ENCODE measurements around the gene SLC29A4.
"Not testable (repeated sequence)": the region's sequence is repeated elsewhere in the genome, so short reads cannot be mapped to it uniquely, and the experiment has no call there.

The SLC29A4 gene

DNA sequence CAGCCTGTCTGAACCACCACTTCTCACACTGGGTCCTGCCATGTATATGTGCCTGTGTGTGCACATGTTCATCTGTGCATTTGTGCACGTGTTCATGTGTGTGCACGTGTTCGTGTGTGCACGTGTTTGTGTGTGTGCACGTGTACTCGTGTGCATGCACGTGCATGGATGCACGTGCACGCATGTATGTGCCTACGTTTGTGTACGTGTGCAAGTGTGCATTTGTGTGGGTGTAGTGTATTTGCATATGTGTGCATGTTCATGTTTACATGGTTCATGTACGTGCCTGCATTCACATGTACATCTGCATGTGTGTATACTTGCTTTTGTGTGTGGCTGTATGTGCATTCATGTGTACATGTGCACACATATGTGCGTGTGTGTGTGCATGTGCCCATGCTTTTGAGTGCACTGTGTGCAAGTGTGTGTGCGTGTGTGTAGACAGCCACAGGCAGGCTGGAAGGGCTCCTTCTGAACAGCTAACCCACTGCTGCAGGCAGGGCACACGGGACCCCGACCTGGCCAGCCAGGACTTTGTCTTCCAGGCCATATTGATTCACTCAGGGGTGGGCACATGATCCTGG is 28.2 kb downstream of the SLC29A4 start:
- Histone ChIP-seq H2AFZ (ENCODE audit: low read depth, low read length) (no peak overlapping the region), H4K20me1 (ENCODE audit: insufficient read depth, low read length) (no peaks in the 10 kb centered on the region), H3K27me3 (ENCODE audit: low read depth, low read length) (no peaks in the 10 kb centered on the region), H3K9me3 (ENCODE audit: insufficient read depth, low read length) (no peaks in the 10 kb centered on the region), H3K4me3 (ENCODE audit: low read length) (no peak overlapping the region), H3K79me2 (ENCODE audit: low read length) (no peaks in the 10 kb centered on the region), H3K27ac (ENCODE audit: low read length) (no peak overlapping the region), H3K9ac (ENCODE audit: low read length) (no peak overlapping the region), H3K4me2 (ENCODE audit: low read length) (no peak overlapping the region), H3K4me1 (ENCODE audit: low read length) (no peaks in the 10 kb centered on the region), H3K36me3 (replicated peaks; ENCODE audit: low read depth, low read length) (peaks cover 3% of the 10 kb centered on the region)
- TF ChIP-seq, protein P1, sequence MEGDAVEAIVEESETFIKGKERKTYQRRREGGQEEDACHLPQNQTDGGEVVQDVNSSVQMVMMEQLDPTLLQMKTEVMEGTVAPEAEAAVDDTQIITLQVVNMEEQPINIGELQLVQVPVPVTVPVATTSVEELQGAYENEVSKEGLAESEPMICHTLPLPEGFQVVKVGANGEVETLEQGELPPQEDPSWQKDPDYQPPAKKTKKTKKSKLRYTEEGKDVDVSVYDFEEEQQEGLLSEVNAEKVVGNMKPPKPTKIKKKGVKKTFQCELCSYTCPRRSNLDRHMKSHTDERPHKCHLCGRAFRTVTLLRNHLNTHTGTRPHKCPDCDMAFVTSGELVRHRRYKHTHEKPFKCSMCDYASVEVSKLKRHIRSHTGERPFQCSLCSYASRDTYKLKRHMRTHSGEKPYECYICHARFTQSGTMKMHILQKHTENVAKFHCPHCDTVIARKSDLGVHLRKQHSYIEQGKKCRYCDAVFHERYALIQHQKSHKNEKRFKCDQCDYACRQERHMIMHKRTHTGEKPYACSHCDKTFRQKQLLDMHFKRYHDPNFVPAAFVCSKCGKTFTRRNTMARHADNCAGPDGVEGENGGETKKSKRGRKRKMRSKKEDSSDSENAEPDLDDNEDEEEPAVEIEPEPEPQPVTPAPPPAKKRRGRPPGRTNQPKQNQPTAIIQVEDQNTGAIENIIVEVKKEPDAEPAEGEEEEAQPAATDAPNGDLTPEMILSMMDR (IDR thresholded peaks at IDR 0.05; ENCODE audit: low read depth, low read length), result no peak
- TF ChIP-seq EZH2phosphoT487 (IDR thresholded peaks at IDR 0.05; ENCODE audit: low read depth), result no peak

DNA sequence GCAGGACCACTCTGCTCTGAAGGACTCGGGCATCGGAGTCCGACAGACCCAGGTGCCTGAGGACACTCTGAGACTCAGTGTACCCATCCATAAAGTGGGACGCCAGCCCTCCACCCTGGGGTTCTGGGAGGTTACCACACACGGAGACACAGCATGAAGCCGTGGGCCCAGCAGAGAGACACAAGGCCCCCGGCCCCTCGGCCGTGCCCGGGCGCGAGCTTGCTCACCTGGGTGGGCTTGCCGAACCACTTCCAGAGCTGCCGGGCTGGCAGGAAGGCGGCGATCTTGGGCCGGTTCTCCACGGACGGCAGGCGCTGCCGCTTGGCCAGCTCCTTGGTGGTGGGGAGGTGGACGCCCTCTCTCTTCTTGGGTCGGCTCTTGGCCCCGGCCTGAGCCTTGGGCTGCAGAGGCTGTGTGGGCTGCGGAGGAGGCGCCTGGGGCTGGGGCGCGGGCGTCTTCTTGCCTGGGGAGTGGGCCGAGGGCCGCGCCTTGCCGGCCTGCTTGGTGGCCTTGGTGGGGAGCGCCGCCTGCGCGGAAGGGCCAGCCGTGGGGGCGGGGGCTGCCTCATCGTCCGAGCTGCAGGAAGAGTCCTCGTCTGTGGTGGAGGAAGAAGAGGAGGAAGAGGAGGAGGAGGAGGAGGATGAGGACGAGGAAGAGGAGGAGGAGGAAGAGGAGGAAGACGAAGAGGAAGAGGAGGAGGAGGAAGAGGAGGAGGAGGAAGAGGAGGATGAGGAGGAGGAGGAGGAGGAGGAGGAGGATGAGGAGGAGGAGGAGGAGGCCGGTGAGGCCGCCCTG is 29.7 kb downstream of the SLC29A4 start:
- not testable (repeated sequence) for H2AFZ ChIP-seq (ENCODE audit: low read depth, low read length); H3K4me3 ChIP-seq (ENCODE audit: low read length); H3K4me2 ChIP-seq (ENCODE audit: low read length); H3K9me3 ChIP-seq (ENCODE audit: insufficient read depth, low read length); H3K27ac ChIP-seq (ENCODE audit: low read length); H4K20me1 ChIP-seq (ENCODE audit: insufficient read depth, low read length); H3K27me3 ChIP-seq (ENCODE audit: low read depth, low read length); H3K79me2 ChIP-seq (ENCODE audit: low read length); H3K9ac ChIP-seq (ENCODE audit: low read length); H3K4me1 ChIP-seq (ENCODE audit: low read length); H3K36me3 ChIP-seq (replicated peaks; ENCODE audit: low read depth, low read length)

DNA sequence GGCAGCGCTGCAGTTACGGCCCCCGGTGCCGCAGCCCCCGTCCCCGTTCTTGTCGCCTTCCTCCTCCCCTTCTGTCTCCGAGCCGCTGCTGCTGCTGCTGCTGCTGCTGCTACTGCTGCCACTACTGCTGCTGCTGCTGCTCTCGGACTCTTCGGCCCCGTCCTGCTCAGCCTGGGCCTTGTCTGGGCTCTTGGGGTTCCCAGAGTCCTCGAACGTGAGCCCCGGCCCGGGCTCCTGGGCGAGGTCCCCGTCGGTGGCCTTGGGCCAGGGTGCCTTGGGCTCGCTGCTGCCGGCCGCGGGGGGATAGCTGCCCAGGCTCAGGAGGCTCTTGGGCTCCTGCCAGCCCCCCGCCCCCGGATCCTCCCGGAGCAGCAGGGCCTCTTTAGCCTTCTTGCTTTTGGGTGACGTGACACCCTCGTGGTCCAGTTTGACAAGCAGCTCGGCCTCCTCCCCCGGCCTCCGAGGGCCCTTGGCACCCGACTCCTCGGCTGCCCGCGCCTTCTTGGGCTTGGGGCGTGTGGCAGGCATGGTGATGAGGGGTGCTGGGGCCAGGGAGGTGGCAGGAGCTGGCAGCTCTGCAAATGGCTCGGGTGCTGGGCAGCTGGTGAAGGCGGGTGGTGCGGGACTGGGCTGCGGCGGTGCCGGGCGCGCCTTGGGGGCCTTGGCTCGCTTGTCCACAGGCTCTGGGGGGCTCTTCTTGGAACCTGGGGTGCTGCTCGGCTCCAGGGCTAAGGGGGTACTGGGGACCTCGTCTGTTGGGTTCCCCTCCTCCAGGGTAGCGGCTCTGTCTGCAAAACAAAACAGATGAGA is 30.5 kb downstream of the SLC29A4 start:
- H3K27ac ChIP-seq (ENCODE audit: low read length); H3K9me3 ChIP-seq (ENCODE audit: insufficient read depth, low read length); H3K4me3 ChIP-seq (ENCODE audit: low read length); H3K27me3 ChIP-seq (ENCODE audit: low read depth, low read length); H3K9ac ChIP-seq (ENCODE audit: low read length); H4K20me1 ChIP-seq (ENCODE audit: insufficient read depth, low read length); H3K4me2 ChIP-seq (ENCODE audit: low read length); H3K79me2 ChIP-seq (ENCODE audit: low read length); H3K4me1 ChIP-seq (ENCODE audit: low read length); H2AFZ ChIP-seq (ENCODE audit: low read depth, low read length); H3K36me3 ChIP-seq (replicated peaks; ENCODE audit: low read depth, low read length): not testable (repeated sequence)

DNA sequence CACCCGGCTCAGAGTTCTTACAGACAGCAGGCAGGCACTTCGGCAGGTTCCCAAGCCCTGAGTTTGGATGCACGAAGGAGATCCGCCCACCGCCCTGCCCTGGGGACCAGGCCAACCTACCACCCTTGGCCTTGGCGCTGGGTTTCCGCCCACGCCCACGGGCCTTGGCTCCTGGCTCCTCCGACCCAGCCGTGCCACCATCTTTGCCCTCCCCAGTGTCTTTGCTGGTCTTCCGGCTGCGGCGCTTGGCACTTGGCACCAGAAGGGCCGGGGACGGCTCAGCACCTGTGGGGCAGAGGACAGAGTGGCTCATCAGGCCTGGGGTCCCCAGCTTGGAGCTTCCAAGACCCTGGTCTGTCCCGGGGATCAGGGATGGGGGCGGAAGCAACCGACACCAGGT is 32.1 kb downstream of the SLC29A4 start:
- no peak for TF ChIP-seq EZH2phosphoT487 (IDR thresholded peaks at IDR 0.05; ENCODE audit: low read depth)
- TF ChIP-seq, protein P1 (IDR thresholded peaks at IDR 0.05; ENCODE audit: low read depth, low read length), result no peak
- Histone ChIP-seq H3K9ac (ENCODE audit: low read length) (no peak overlapping the region), H2AFZ (ENCODE audit: low read depth, low read length) (no peak overlapping the region)

DNA sequence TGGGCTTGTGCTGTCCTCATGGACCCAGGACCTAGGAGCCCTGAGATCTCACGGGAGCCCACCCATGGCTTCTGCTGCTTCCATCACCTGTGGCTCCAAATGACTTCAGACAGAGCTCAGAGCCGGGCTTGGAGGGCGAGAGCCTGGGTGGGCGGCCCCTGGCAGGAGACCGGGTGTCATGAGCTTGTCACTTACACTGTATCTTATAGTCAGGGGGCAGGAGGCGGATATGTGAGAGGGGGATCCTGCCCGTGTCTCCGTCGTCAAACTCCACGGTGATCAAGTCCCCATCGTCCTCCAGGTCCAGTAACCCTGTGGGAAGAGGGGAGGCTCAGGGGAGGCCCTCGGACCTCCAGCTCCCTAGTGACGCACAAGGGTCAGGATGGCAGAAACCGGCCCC is 33.0 kb downstream of the SLC29A4 start:
- Histone ChIP-seq H3K9ac (ENCODE audit: low read length) (no peak overlapping the region), H3K4me3 (ENCODE audit: low read length) (no peak overlapping the region), H3K4me1 (ENCODE audit: low read length) (no peaks in the 10 kb centered on the region), H4K20me1 (ENCODE audit: insufficient read depth, low read length) (no peaks in the 10 kb centered on the region), H3K79me2 (ENCODE audit: low read length) (no peaks in the 10 kb centered on the region), H3K4me2 (ENCODE audit: low read length) (no peak overlapping the region), H3K36me3 (replicated peaks; ENCODE audit: low read depth, low read length) (peaks cover 3% of the 10 kb centered on the region), H3K27ac (ENCODE audit: low read length) (no peak overlapping the region), H3K27me3 (ENCODE audit: low read depth, low read length) (no peaks in the 10 kb centered on the region), H3K9me3 (ENCODE audit: insufficient read depth, low read length) (no peaks in the 10 kb centered on the region), H2AFZ (ENCODE audit: low read depth, low read length) (no peak overlapping the region)
- TF ChIP-seq EZH2phosphoT487 (IDR thresholded peaks at IDR 0.05; ENCODE audit: low read depth), result no peak
- TF ChIP-seq, protein P1 (IDR thresholded peaks at IDR 0.05; ENCODE audit: low read depth, low read length), result no peak

More for the DNA sequence above, 32.1 kb downstream of the SLC29A4 start:
- Histone ChIP-seq H3K79me2 (ENCODE audit: low read length) (no peaks in the 10 kb centered on the region), H3K9me3 (ENCODE audit: insufficient read depth, low read length) (no peaks in the 10 kb centered on the region), H3K27me3 (ENCODE audit: low read depth, low read length) (no peaks in the 10 kb centered on the region), H3K27ac (ENCODE audit: low read length) (no peak overlapping the region), H3K4me1 (ENCODE audit: low read length) (no peaks in the 10 kb centered on the region), H3K36me3 (replicated peaks; ENCODE audit: low read depth, low read length) (peaks cover 3% of the 10 kb centered on the region), H3K4me2 (ENCODE audit: low read length) (no peak overlapping the region), H4K20me1 (ENCODE audit: insufficient read depth, low read length) (no peaks in the 10 kb centered on the region), H3K4me3 (ENCODE audit: low read length) (no peak overlapping the region)

DNA sequence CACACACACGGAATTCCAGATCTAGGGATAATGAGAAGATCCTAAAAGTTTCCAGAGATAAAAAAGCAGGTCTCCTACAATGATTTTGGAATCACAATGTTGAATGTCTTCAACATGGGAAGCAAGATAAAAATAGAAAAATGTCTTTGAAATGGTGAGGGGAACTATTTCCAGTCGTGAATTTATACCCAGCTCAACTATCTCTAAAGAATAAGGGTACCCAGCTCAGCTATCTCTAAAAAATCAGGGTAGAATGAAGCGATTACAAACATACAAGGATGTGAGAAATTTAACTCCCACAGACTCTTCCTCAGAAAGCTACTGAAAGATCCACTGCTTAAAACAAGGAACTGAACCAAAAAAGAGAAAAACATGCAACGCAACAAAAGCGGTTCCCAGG is 35.9 kb downstream of the SLC29A4 start:
- not testable (repeated sequence) for H3K79me2 ChIP-seq (ENCODE audit: low read length); H3K36me3 ChIP-seq (replicated peaks; ENCODE audit: low read depth, low read length); H3K4me2 ChIP-seq (ENCODE audit: low read length); H2AFZ ChIP-seq (ENCODE audit: low read depth, low read length); H3K4me3 ChIP-seq (ENCODE audit: low read length); H3K9ac ChIP-seq (ENCODE audit: low read length); H4K20me1 ChIP-seq (ENCODE audit: insufficient read depth, low read length); H3K4me1 ChIP-seq (ENCODE audit: low read length); H3K27me3 ChIP-seq (ENCODE audit: low read depth, low read length); H3K9me3 ChIP-seq (ENCODE audit: insufficient read depth, low read length); H3K27ac ChIP-seq (ENCODE audit: low read length)

All from OCI-LY3 (cell line).